Parathyroid adenoma (tissue), 2 donors: ENCODE data around the gene LRRC15.

Experiments
- H2AFZ ChIP-seq: fragments of 300-600 bp; sonication (generic); one replicate; pipeline ENCODE4 v1.7.0; 2017; ENCODE audit warnings: antibody characterized with exemption, mild to moderate bottlenecking
- H3K27ac ChIP-seq: fragments of 300-600 bp; sonication (generic); one replicate; pipeline ENCODE4 v1.7.0; 2017
- H3K27me3 ChIP-seq: fragments of 300-600 bp; sonication (generic); one replicate; pipeline ENCODE4 v1.7.0; 2017; ENCODE audit warnings: low read length; ENCODE audit not compliant: control insufficient read depth, insufficient read depth
- H3K36me3 ChIP-seq: fragments of 300-600 bp; sonication (generic); one replicate; pipeline ENCODE4 v1.7.0; 2017; ENCODE audit warnings: low read length; ENCODE audit not compliant: control insufficient read depth, insufficient read depth
- H3K4me1 ChIP-seq: fragments of 300-600 bp; sonication (generic); one replicate; pipeline ENCODE4 v1.7.0; 2017; ENCODE audit warnings: control low read depth
- H3K4me2 ChIP-seq: fragments of 300-600 bp; sonication (generic); one replicate; pipeline ENCODE4 v1.7.0; 2017; ENCODE audit warnings: low read length
- H3K4me3 ChIP-seq: fragments of 300-600 bp; sonication (generic); one replicate; pipeline ENCODE4 v1.7.0; 2017; ENCODE audit warnings: low read depth, low read length
- H3K79me2 ChIP-seq: fragments of 300-600 bp; sonication (generic); one replicate; pipeline ENCODE4 v1.7.0; 2017; ENCODE audit warnings: control low read depth
- H3K9ac ChIP-seq: fragments of 300-600 bp; sonication (generic); one replicate; pipeline ENCODE4 v1.7.0; 2017; ENCODE audit warnings: mild to moderate bottlenecking
- H3K9me3 ChIP-seq: fragments of 300-600 bp; sonication (generic); one replicate; pipeline ENCODE4 v1.7.0; 2017; ENCODE audit warnings: low read length; ENCODE audit not compliant: control insufficient read depth
- CTCF ChIP-seq: fragments of 300-600 bp; sonication (generic); IDR thresholded peaks from one replicate; pipeline ENCODE4 v1.7.0; 2017; ENCODE audit warnings: antibody characterized with exemption, mild to moderate bottlenecking
- donor health status: primary hyperparathyroidism.

The LRRC15 gene

DNA sequence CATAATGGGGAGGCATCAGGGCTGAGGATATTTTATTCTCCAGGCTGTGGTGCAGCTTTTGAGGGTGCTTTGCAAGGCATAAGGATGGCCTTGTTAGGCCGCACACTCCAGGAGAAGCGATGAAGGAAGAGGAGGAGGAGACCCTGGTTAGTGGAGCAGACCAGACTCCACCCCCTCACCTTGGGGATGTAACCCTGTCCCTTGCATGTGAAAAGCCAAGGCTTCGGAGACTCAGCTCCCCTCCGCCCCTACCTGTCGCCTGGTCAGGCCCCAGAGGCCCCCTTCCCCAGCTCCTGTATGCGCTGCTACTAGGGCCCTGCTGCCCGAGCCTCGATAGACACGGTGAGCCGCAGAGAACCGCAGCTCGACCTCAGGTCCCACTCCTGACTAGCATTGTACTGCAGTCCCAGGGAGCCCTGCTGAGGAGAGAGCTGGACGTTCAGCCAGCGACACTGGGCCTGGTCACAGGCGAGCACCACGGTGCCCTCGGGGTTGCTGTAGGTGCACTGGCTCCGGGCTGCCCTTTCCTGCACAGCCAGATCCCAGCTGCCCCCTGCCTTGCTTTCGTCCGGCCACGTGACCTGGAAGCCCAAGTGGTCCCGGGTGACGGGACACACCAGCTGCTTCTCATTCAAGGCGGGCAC lies 28.7 kb downstream of the LRRC15 start:
- no peak overlapping the region for H3K4me3 ChIP-seq
- no peaks in the 10 kb centered on the region for H3K9me3 ChIP-seq
- no peak overlapping the region for H3K27ac ChIP-seq
- no peak for TF ChIP-seq CTCF
- no peak overlapping the region for H2AFZ ChIP-seq
- H3K4me2 ChIP-seq, result no peak overlapping the region
- H3K27me3 ChIP-seq, result no peaks in the 10 kb centered on the region
- H3K4me1 ChIP-seq, result no peaks in the 10 kb centered on the region
- H3K79me2 ChIP-seq, result no peaks in the 10 kb centered on the region
- no peaks in the 10 kb centered on the region for H3K36me3 ChIP-seq
- H3K9ac ChIP-seq, result no peak overlapping the region

GRCh38 chr3:194339840-194340239 lies 29.7 kb downstream of the LRRC15 start:
- Histone ChIP-seq H3K4me3 (no peak overlapping the region), H3K27ac (no peak overlapping the region), H3K9ac (no peak overlapping the region), H3K79me2 (no peaks in the 10 kb centered on the region), H3K4me1 (no peaks in the 10 kb centered on the region), H2AFZ (no peak overlapping the region), H3K4me2 (no peak overlapping the region), H3K27me3 (no peaks in the 10 kb centered on the region), H3K36me3 (no peaks in the 10 kb centered on the region), H3K9me3 (no peaks in the 10 kb centered on the region)
- TF ChIP-seq CTCF, result no peak

- H3K4me2 ChIP-seq, result no peak overlapping the region
- no peak overlapping the region for H3K4me3 ChIP-seq
- H3K9me3 ChIP-seq, result no peaks in the 10 kb centered on the region
- H2AFZ ChIP-seq, result no peak overlapping the region
- H3K27ac ChIP-seq, result no peak overlapping the region
- no peaks in the 10 kb centered on the region for H3K36me3 ChIP-seq
- no peak overlapping the region for H3K9ac ChIP-seq
- H3K4me1 ChIP-seq, result no peaks in the 10 kb centered on the region
- H3K79me2 ChIP-seq, result no peaks in the 10 kb centered on the region
- TF ChIP-seq CTCF, result no peak
- no peaks in the 10 kb centered on the region for H3K27me3 ChIP-seq
Observed at GRCh38 chr3:194339356-194339755, 30.2 kb downstream of the LRRC15 start.

- Histone ChIP-seq H3K4me3 (no peak overlapping the region), H3K4me2 (no peak overlapping the region), H3K27me3 (no peaks in the 10 kb centered on the region), H3K9me3 (no peaks in the 10 kb centered on the region), H2AFZ (no peak overlapping the region), H3K9ac (no peak overlapping the region), H3K36me3 (no peaks in the 10 kb centered on the region), H3K27ac (no peak overlapping the region), H3K4me1 (no peaks in the 10 kb centered on the region), H3K79me2 (no peaks in the 10 kb centered on the region)
- TF ChIP-seq CTCF, result no peak
Observed at GRCh38 chr3:194337965-194338753, 31.4 kb downstream of the LRRC15 start.
